GM18867 (cell line): ENCODE measurements around the gene MYO18A.

Source experiments
- ATAC-seq: cut with Tn5 transposase; IDR thresholded peaks from one replicate; pipeline ENCODE4 v1.9.1; 2021; ENCODE audit warnings: mild to moderate bottlenecking, moderate library complexity; ENCODE audit not compliant: unreplicated experiment

Gene MYO18A

GRCh38 chr17:29127840-29128239, 52.4 kb downstream of the MYO18A start:
- no peak for ATAC-seq

DNA sequence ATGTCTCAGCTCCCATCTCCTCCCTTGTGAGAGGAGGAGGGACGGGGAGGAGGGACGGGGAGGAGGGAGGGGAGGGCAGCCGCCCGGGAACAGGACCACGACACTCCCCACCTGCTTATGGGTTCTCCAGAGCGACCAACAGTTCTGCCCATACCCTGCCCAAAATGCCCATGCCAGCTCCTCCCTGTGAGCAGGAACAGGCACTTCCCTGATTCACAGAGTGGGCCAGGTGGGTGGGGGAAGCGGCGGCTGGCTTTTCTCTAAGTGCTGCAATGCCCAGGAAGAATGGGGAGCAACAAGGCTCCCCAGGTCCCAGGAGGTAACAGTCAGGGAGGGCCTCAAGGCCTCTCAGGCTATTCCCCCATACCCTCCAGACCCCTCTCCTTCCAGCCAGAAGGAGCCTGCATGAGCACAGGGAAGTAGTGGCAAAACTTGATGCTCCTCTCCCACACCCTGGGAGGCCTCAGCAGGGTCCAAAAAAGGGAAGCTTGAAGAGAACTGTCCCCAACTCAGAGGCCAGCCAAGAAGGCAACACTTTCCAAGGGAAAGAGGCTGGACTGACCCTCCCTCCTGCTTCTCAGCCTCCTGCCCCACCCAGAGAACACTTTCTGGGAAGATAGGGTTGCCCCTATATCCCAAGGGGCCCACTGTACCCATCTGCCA, 53.8 kb downstream of the MYO18A start:
- no peak for ATAC-seq

- ATAC-seq: no peak
Observed at GRCh38 chr17:29125651-29126050, 54.5 kb downstream of the MYO18A start.

DNA sequence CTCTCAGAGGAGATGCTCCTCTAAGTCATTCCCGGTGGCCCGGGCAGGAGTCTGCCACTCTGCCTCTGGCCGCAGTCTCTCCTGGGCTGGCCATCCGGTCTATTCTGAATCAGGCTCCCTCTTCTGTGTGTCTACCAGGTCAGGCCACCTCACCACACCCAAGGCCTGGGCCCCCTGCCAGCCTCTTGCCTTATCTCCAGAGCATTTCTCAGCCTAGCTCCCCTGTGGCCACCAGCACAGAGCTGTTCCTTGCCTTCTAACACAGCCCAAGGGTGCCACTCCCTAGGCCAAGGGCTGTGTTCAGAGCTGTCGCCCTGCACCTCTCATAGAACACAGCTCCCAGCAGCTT, 55.3 kb downstream of the MYO18A start:
- ATAC-seq: no peak

GRCh38 chr17:29124135-29124924, 55.9 kb downstream of the MYO18A start:
- no peak for ATAC-seq

GRCh38 chr17:29123111-29123510, 57.1 kb downstream of the MYO18A start:
- no peak for ATAC-seq

GRCh38 chr17:29121442-29121841, 58.8 kb downstream of the MYO18A start:
- no peak for ATAC-seq

- no peak for ATAC-seq
Observed at GRCh38 chr17:29120433-29120832, 59.8 kb downstream of the MYO18A start.

DNA sequence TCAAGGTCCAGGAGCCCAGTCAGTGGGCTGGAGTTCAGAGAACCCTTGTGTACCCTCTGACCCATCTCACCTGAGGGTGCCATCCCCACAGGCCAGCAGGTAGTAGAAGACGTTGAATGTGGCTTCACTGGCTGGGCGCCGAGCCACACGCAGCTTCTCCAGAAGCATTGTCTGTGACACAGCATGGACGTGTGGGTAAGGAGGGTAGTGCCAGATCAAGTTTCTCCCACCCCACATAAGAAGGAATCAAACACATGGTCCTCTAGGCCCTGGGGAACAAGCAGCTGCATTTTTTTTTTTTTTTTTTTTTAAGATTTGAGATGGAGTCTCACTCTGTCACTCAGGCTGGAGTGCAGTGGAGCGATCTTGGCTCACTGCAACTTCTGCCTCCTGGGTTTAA, 60.9 kb downstream of the MYO18A start:
- no peak for ATAC-seq

GRCh38 chr17:29116804-29117753, 63.1 kb downstream of the MYO18A start:
- no peak for ATAC-seq

- ATAC-seq: no peak
Observed at GRCh38 chr17:29115961-29116803, 64.0 kb downstream of the MYO18A start.

DNA sequence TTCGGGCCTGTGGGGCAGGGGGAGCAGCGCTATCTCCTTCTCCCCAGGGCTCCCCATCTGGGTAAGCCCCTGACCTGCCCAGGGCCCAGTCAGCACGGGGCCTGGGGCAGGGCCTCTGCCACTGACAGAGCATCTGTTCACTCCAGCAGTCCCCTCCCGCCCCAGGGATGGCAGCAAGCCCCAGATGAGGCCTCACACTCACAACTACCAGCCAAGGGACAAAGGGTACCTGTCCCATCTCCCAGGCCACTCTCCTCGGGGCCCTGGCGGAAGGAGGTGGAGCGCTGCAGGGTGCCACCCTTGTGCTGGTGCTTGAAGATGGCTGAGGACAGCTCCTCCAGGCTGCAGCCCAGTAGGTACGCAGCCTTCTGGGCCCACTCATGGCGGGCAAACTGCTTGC, 64.8 kb downstream of the MYO18A start:
- no peak for ATAC-seq

DNA sequence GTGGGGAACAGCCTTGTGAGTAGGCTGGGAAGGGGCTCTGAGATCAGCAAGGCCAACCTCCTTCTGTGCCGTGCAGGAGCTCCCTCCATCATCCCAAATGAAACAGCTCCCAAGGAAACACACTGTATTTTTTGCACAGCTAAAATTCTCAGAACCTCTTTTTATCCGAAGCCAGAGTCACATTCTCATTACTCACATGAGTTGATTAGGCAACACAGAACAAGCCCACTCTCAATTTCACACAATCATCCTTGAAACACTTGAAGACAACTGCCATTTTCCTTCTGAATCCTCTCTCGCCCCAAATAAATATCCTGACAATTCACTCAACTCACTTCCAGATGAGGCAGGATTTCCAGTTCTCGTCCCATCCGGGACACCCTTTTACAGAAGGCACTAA, 66.1 kb downstream of the MYO18A start:
- ATAC-seq: no peak

DNA sequence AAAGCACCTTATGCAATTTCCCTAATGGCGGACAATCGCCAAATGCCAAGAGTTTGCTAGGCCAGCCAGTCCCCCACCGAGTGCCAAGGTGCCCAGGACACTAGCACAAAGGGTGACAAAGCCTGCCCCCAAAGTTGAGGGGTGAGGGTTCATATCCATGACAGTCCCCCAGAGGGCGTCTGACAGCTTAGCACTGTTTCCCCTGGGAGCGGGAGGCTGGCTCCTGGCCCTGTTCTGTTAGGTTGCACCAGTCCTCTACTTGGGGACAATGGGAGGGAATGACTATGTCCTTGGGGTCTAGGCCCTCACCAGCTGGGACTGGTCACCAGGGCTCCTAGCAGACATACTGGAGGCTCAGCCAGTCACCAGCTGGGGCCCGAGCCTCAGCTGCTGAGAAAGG, 66.9 kb downstream of the MYO18A start:
- no peak for ATAC-seq

DNA sequence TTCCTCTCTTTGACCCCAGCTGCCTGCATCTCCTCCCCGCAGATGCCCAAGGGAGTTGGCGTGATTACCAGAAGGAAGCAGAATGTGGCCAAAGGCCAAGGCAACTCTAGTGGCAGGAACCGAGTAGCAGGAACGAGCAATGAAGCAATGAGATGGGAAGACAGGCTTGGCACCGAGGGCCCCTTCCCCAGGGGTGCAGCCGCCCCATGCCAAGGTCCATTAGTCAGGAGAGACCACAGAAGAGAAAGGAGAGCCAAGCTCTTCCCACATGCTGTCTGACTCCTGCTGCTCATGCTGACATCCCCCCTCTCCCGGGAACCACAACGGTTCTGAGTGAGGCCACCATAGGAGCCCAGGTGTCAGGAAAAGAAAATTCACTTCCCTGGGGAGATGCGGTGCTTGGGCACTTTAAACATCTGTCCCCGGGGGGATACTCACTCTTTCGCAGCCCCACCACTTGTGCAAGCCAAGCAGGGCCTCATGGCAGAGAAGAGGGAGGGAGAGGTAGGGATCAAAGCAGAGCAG, 67.4 kb downstream of the MYO18A start:
- no peak for ATAC-seq

DNA sequence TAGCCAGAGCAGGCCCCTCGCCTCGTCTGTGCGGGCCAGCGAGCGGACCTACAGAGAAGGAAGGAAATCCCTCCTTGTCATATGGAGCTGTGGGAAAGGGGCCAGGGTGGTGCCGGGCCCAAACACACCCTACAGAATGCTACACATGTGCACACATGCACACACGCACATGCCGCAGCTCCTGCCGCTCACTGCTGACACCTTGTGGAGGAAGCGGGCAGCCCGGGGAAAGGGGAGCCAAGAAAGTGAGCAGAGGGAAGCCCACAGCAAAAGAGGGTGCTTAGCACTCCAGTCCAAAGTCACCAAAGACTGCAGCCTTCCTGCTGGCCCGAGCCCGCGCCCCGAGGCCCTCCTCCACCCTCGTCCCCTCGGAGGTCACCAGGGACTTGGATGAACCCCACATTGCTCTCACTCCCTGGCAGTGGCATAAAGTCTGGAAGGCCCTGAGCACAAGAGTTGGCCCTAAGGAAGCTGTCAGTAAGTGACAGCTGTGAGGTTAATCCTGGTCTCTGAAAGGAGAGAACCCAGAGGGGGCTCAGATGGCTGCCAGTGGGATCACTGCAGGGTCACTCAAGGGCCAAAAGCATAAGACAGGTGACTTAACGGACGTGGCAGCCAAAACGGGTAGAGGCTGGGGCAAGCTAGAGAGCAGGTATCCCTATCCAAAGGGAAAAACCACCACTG, 68.2 kb downstream of the MYO18A start:
- no peak for ATAC-seq

DNA sequence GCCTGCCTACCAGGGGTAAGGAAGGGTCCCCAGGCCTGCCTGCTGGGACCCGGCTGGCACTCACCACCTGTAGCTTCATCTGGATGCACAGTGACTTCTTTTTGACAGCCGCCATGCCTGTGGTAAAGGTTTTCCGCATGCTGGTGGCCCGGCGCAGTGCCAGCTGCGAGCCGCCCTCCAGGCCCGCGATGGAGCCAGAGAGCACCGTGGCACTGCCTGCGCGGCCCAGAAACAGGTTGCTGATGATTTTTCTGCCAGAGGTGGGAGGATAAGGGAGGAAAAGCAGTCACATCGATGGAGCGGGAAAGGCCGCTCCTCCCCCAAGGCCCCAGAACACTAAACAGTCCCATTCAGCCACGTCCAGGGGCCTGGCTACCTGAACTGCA, 69.8 kb downstream of the MYO18A start:
- ATAC-seq: no peak

DNA sequence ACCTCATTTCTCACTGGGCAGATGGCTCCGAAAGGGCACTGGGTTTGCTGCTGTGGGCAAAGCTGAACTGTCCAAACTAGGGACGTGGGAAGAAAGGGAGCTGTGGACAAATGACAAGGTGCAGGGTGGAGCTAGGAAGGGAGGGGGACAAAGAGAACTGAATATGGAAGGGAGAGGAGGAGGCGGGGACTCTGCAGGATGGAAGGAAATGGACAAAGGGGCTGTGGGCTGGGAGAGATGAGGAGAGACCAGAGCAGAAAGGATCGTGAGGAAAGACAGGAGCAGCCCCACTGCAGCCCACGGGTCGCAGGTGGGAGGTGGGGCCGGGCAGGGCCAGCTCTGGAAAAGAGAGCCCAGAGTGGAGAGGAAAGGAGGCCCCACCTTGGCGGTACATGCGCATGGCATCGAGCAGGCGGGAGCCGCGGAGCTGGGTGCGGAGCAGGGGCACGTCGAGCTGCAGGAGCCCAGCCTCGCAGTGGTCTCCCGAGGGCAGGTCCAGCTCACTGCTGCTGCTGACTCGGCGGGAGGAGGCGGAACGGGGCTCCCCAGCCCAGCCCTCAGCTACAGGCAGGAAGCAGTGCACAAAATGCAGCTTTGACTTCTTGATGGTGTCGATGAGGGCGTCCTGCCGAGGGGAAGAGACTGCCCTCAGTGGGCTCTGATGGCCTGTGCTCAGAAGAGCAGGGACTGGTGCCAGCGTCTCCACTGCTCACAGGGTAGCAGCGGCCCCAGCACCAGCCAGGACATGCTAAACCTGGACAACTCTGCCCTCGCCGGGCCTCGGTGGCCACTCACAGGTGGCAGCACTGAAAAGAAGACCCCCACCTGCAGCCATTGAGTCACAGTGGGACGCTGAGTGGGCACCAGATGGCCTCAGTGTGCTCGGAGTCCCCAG, 70.5 kb downstream of the MYO18A start:
- no peak for ATAC-seq
